C4-2B (cell line): Measurements from ENCODE around the gene TLX2.

Source experiments
- H3K27ac ChIP-seq: fragments of 450-650 bp; 2 replicates; pipeline ENCODE4 v1.5.1; 2017
- ZFX ChIP-seq: fragments of 450-650 bp; IDR thresholded peaks from 2 replicates; pipeline ENCODE4 v1.6.1; 2017
- TF ChIP-seq, protein P1 (sequence below): fragments of 450-650 bp; conservative IDR thresholded peaks from 2 replicates; pipeline ENCODE4 v1.5.1; 2017; ENCODE audit warnings: mild to moderate bottlenecking

Gene TLX2

DNA sequence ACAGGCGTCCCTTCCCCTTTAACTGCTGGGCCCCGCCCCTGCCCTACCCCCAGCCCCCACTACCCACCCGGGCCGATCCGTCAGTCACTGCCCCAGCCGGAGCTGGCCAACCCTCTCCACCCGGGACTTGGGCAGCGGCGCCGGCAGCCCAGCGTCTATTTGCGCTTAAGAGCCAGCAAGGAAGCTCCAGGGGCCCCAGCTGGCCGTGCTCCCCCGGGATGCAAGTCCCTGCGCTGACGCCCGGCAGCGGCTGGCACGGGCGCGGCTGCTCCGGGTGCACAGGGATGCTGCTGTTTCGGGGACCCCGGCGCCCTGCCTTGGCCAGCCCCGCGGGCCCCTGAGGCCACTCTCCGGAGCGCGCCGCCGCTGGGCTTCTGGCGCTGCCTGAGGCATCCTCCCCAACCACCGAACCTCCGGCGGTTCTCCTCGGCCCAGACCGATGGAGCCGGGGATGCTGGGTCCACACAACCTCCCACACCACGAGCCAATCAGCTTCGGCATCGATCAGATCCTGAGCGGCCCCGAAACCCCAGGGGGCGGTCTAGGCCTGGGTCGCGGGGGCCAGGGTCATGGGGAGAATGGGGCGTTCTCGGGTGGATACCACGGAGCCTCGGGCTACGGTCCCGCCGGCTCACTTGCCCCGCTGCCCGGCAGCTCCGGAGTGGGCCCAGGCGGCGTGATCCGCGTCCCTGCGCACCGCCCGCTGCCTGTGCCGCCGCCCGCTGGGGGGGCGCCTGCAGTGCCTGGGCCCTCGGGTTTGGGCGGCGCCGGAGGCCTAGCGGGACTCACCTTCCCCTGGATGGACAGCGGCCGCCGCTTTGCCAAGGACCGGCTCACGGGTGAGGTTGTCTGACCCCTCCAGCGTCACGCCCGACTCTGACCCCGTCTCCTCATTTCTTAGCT lies at the start of gene TLX2:
TLX2 (plus strand) TSS at position 83 of the 903 bp plus-strand sequence; CDS start at position 440, 357 bp downstream.
- H3K27ac ChIP-seq = no peak within 1 kb of the TSS
- TF ChIP-seq ZFX = no peak
- TF ChIP-seq, protein P1, sequence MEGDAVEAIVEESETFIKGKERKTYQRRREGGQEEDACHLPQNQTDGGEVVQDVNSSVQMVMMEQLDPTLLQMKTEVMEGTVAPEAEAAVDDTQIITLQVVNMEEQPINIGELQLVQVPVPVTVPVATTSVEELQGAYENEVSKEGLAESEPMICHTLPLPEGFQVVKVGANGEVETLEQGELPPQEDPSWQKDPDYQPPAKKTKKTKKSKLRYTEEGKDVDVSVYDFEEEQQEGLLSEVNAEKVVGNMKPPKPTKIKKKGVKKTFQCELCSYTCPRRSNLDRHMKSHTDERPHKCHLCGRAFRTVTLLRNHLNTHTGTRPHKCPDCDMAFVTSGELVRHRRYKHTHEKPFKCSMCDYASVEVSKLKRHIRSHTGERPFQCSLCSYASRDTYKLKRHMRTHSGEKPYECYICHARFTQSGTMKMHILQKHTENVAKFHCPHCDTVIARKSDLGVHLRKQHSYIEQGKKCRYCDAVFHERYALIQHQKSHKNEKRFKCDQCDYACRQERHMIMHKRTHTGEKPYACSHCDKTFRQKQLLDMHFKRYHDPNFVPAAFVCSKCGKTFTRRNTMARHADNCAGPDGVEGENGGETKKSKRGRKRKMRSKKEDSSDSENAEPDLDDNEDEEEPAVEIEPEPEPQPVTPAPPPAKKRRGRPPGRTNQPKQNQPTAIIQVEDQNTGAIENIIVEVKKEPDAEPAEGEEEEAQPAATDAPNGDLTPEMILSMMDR = no peak

DNA sequence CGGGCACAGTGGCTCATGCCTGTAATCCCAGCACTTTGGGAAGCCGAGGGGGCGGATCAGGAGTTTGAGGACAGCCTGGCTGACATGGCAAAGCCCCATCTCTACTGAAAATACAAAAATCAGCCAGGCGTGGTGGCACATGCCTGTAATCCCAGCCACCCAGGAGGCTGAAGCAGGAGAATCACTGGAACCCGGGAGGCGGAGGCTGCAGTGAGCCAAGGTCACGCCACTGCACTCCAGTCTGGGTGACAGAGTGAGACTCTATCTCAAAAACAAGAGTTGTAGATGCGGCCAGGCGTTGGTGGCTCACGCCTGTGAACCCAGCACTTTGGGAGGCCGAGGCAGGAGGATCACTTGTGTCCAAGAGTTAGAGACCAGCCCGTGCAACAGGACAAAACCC lies 43.5 kb upstream of the TLX2 start:
- peak overlapping the region; percentile 95; the same call in 1 of the 2 replicates for H3K27ac ChIP-seq

DNA sequence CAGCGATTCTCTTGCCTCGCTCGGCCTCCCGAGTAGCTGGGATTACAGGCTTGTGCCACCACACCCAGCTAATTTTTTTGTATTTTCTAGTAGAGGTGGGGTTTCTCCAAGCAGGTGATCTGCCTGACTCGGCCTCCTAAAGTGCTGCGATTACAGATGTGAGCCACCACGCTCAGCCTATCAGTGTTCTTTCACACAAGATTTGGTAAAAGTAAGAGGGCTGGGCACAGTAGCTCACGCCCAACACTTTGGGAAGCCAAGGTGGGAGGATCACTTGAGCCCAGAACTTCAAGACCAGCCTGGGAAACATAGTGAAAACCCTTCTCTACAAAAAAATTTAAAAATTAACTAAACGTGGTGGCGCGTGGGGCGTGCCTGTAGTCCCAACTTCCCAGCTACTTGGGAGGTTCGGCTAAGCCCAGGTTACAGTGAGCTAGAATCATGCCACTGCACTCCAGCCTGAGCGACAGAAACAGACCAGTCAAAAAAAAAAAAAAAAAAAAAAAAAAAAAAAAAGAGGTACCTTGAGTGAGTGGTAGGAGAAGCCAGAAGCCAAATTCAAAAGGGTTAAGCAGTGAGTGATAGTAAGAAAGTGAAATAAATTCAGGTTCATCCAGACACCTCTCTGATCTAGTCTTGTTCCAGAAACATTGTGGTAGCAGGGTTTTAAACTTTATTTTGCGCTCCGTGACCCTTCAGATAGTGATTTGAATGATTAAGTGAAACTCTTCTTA lies 42.8 kb upstream of the TLX2 start:
- TF ChIP-seq ZFX = no peak
- TF ChIP-seq, protein P1 = no peak
- peak overlapping the region; percentile 95 for H3K27ac ChIP-seq

DNA sequence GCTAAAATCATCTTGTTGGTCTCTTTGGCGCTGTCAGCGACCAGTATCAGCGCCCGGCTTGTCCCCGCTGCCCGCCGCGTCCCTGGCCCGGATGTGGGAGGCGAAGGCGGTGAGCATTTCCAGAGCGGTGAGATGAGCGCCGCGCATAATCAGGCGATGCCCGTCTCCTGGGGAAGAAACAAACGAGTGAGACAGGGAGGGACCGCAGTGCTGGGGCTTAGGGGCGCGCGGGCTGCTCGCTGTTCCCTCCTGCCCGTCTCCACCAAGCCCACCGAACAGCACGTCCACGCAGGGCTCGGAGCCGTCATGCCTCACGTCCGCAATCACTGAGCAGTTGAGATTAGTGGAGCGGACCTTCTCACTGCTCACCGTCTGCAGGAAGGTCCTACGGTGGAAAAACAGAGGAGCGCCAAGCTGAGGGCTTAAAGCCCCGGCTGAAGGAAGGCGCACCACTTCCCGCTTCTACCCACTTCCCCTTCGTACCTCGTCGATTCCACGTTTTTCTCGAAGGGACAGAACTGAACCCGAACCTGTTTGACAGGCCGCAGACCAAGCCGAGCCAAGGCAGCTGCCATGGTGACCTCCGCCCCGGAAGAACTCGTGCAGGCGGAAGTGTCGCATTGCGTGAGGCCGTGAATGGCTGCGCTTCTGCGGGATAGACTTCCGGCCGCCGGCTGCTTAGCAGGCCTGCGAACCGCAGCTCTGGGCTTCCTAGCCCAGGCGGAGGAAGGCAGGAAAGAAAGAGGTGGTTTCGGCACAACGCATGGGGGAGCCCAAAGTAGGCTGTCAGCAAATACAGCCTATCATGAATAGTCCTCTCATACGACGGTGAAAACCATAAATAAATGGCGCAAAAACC lies 41.9 kb upstream of the TLX2 start, which contains the start of gene MRPL53:
MRPL53 (minus strand) TSS at position 595 of the 859 bp plus-strand sequence; CDS start at position 575, 20 bp downstream.
- TF ChIP-seq ZFX = peak; percentile 52
- TF ChIP-seq, protein P1 = no peak
- H3K27ac ChIP-seq = peak within 1 kb of the TSS; percentile 95

DNA sequence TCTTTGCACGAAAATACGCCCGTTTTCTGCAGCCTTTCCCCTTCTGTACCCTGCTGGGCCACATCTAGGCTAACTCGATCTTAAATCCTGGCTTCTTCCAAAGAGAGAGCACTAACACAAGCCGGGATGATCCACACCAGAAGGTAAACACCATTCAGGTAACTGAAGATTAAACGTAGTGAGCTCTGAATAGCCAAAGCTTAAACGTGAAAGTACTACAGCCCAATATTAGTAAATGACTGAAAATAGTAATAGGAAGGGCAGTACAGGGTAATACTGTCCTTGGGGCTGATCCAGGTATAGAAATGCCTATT lies 41.3 kb upstream of the TLX2 start:
- peak overlapping the region; percentile 95 for H3K27ac ChIP-seq
- TF ChIP-seq ZFX = no peak
- TF ChIP-seq, protein P1 = no peak

DNA sequence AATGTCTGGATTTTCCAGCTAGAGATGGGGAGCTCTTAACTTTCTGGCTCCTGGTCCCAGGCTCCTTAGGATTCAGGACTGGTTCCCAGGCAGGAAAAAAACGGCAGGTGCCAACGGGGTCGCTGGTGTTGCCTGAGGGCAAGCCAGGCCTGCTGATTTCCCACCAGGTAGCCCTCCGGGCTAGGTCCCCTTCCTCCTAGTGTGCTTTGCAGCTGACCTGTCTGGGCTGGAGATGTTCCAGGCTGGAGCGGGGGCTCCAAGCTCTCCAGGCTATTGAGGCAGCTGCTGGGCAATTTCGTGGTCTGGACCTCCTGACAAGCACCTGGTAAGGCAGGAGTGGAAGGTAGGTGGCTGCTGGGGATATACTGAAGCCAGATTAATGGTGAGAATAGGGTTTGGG lies 39.8 kb upstream of the TLX2 start:
- no peak overlapping the region for H3K27ac ChIP-seq
- TF ChIP-seq, protein P1 = no peak
- TF ChIP-seq ZFX = no peak

DNA sequence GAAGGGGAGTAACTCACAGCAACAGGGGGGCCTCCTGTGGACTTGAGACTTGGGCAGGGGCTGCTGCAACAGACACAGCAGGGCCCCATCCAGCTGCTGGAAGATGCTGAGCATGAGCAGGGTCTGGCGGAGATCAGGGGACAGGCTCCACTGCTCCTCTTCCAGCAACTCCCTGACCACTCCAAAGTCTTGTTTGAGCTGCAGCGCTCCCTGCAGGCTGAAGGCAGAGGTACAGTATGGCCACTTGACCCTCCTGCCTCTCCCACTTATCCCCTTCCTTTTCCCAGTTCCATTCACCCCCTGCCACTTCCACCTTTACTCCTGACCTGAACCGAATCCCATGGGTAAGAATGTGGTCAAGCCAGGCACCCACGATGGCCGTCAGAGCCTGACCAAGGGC lies 39.4 kb upstream of the TLX2 start:
- TF ChIP-seq, protein P1 = no peak; the same call in 1 of the 2 replicates
- no peak for TF ChIP-seq ZFX

More for the DNA sequence above, 39.4 kb upstream of the TLX2 start:
- no peak overlapping the region for H3K27ac ChIP-seq
